ENCODE results near the gene LRRC19. TPM values are rescaled to one million over a fixed set of nuclear protein-coding genes. Genes with fewer than 3 reads are reported as not detected.

The LRRC19 gene
- total and polyA plus RNA-seq, 2 donors (not counting 1 experiment from before 2014, with no cell fraction given): not detected

DNA sequence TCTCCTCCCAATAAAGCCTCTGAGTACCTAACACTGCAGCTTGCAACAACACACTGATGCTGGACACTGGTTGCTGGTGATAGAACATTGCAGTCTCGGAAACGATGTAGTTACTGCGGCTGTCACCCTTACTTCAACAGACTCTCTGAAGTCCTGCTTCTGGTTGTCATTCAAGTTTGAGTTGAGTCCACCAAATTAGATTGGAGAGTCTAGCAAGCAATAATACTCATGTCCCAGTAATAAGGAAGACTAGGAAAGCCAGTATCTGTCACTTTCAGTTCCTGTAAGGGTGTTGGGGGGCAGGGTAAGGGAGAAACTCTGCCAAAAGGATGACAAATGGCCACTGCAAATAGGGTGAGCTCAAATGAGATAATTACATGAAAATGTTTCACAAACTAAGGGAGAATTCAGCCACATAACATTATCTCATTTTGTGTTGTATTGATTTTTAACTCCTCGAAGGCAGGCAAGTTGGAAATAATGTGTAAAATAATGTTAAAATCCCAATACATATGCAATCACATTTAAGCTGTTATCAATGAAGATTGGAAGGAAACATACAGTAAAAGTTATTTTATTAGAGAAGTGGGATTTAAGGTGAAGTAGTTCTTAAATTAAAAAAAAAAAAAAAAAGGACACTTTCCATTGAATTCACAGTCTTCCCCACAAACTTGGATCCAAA is 50.1 kb downstream of the LRRC19 start:
- Histone ChIP-seq H3K9me3 (ENCODE audit: control extremely low read depth in 1 of 3, control insufficient read depth in 2 of 3, insufficient read depth in 1 of 3, low read length in 2 of 3) (no peaks in the 10 kb centered on the region), H4K20me1 (ENCODE audit: control insufficient read depth, insufficient read depth, low read length, poor library complexity, severe bottlenecking) (no peaks in the 10 kb centered on the region), H3K27ac (ENCODE audit: low read length in 2 of 2) (peak overlapping the region; percentile 60 to 82), H3K9ac (ENCODE audit: low read length) (peak overlapping the region; percentile 75), H3K27me3 (replicated peaks in 1 of 4; ENCODE audit: control extremely low read depth in 1 of 4, control insufficient read depth in 3 of 4, insufficient read depth in 4 of 4, low read length in 3 of 4) (no peaks in the 10 kb centered on the region), H3K36me3 (replicated peaks in 1 of 2; ENCODE audit: control extremely low read depth in 1 of 2, control insufficient read depth in 1 of 2, extremely low read depth in 1 of 2, insufficient read depth in 2 of 2, low read length in 1 of 2) (no peaks in the 10 kb centered on the region), H2AFZ (ENCODE audit: insufficient read depth, low read depth, low read length, poor library complexity, severe bottlenecking) (peak overlapping the region; percentile 84), H3K79me2 (ENCODE audit: control insufficient read depth, insufficient read depth, low read length) (no peaks in the 10 kb centered on the region), H3K4me1 (ENCODE audit: control insufficient read depth in 2 of 2, insufficient read depth in 2 of 2, low read length in 2 of 2) (peaks cover 12 to 13% of the 10 kb centered on the region in 2 donors), H3K4me2 (replicated peaks; ENCODE audit: low read depth, low read length, poor library complexity, severe bottlenecking) (peak overlapping the region; percentile 79), H3K4me3 (ENCODE audit: control extremely low read depth in 1 of 5, extremely low read depth in 1 of 5, insufficient read depth in 1 of 5, low read depth in 2 of 5, low read length in 4 of 5) (peak overlapping the region; percentile 64 to 86 (median 83))
- CTCF ChIA-PET: interaction anchor here (1.0 kb wide), 1 partner anchor 64 kb away, joined by 3 read pairs; no protein-coding TSS in a partner anchor
- no peak for ATAC-seq (ENCODE audit: low read depth)
- Mint-ChIP-seq H3K4me1 (peaks cover 32% of the 10 kb centered on the region), H3K27me3 (peaks cover 2% of the 10 kb centered on the region), H3K27ac (peak overlapping the region; percentile 98), H3K4me3 (peak overlapping the region; percentile 98), H3K9me3 (ENCODE audit: insufficient read depth) (no peaks in the 10 kb centered on the region)
- no peak for TF ChIP-seq EZH2 (IDR thresholded peaks at IDR 0.05; ENCODE audit: borderline replicate concordance, insufficient read depth, low read depth, low read length, poor library complexity, severe bottlenecking)
- TF ChIP-seq, protein P1, sequence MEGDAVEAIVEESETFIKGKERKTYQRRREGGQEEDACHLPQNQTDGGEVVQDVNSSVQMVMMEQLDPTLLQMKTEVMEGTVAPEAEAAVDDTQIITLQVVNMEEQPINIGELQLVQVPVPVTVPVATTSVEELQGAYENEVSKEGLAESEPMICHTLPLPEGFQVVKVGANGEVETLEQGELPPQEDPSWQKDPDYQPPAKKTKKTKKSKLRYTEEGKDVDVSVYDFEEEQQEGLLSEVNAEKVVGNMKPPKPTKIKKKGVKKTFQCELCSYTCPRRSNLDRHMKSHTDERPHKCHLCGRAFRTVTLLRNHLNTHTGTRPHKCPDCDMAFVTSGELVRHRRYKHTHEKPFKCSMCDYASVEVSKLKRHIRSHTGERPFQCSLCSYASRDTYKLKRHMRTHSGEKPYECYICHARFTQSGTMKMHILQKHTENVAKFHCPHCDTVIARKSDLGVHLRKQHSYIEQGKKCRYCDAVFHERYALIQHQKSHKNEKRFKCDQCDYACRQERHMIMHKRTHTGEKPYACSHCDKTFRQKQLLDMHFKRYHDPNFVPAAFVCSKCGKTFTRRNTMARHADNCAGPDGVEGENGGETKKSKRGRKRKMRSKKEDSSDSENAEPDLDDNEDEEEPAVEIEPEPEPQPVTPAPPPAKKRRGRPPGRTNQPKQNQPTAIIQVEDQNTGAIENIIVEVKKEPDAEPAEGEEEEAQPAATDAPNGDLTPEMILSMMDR (IDR thresholded peaks at IDR 0.05): no peak
- DNase-seq: peak; percentile 46
- POLR2A ChIA-PET: interaction anchor here (0.6 to 2.0 kb wide), 3 partner anchors 8 to 63 kb away, joined by 4 to 24 read pairs (median 5); partner anchors contain the start of genes CAAP1 and PLAA
- intact Hi-C loops (cut with micrococcal nuclease): loop anchor here (5.0 kb wide), 1 partner anchor 527 kb away; no protein-coding TSS in a partner anchor
- no CpG with 5 or more reads among the region's 4 CpGs for WGBS (ENCODE audit: insufficient coverage)

DNA sequence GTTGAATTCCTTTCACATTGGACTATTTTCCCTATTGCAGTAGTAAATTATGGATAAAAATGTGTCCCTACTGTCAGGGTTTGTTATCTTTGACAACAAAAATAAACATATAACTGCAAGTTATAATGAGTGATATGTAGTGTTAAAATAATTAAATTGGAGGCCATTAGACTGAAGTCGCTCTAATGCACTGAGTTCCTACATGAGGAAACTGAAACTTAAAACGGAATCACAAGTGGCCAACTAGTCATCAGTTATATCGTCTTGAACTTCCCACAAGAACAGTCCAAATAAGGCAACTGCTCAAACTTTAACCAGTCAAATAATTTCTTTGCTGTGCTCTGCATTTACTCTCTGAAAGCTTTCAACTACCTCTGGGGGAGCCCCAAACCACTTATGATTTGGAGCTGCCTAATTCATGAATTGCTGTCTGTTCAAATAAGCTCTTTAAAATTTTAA is 51.4 kb downstream of the LRRC19 start:
- Histone ChIP-seq H3K36me3 (replicated peaks in 1 of 2; ENCODE audit: control extremely low read depth in 1 of 2, control insufficient read depth in 1 of 2, extremely low read depth in 1 of 2, insufficient read depth in 2 of 2, low read length in 1 of 2) (no peaks in the 10 kb centered on the region), H3K9me3 (ENCODE audit: control extremely low read depth in 1 of 3, control insufficient read depth in 2 of 3, insufficient read depth in 1 of 3, low read length in 2 of 3) (no peaks in the 10 kb centered on the region), H3K27ac (ENCODE audit: low read length in 2 of 2) (no peak overlapping the region), H2AFZ (ENCODE audit: insufficient read depth, low read depth, low read length, poor library complexity, severe bottlenecking) (peak overlapping the region; percentile 84), H3K4me1 (ENCODE audit: control insufficient read depth in 2 of 2, insufficient read depth in 2 of 2, low read length in 2 of 2) (peaks cover 12 to 13% of the 10 kb centered on the region in 2 donors), H3K4me3 (ENCODE audit: control extremely low read depth in 1 of 5, extremely low read depth in 1 of 5, insufficient read depth in 1 of 5, low read depth in 2 of 5, low read length in 4 of 5) (no peak overlapping the region), H3K79me2 (ENCODE audit: control insufficient read depth, insufficient read depth, low read length) (no peaks in the 10 kb centered on the region), H3K9ac (ENCODE audit: low read length) (no peak overlapping the region), H3K4me2 (replicated peaks; ENCODE audit: low read depth, low read length, poor library complexity, severe bottlenecking) (no peak overlapping the region), H4K20me1 (ENCODE audit: control insufficient read depth, insufficient read depth, low read length, poor library complexity, severe bottlenecking) (no peaks in the 10 kb centered on the region), H3K27me3 (replicated peaks in 1 of 4; ENCODE audit: control extremely low read depth in 1 of 4, control insufficient read depth in 3 of 4, insufficient read depth in 4 of 4, low read length in 3 of 4) (no peaks in the 10 kb centered on the region)
- Mint-ChIP-seq H3K4me1 (peaks cover 32% of the 10 kb centered on the region), H3K27me3 (peaks cover 3% of the 10 kb centered on the region), H3K4me3 (peak overlapping the region; percentile 24), H3K9me3 (ENCODE audit: insufficient read depth) (no peaks in the 10 kb centered on the region), H3K27ac (peak overlapping the region; percentile 39)
- ChIA-PET POLR2A (no interaction called here), CTCF (no interaction called here)
- intact Hi-C loops (cut with micrococcal nuclease): no loop called here
- 73% methylated on average over 3 of the region's 3 CpGs for WGBS (ENCODE audit: insufficient coverage)
- ATAC-seq (ENCODE audit: low read depth) (no peak), DNase-seq (peak; percentile 13)
- no peak for TF ChIP-seq EZH2 (IDR thresholded peaks at IDR 0.05; ENCODE audit: borderline replicate concordance, insufficient read depth, low read depth, low read length, poor library complexity, severe bottlenecking)
